Karpas-422 (cell line): ENCODE results near the gene NOTUM. TPM values are rescaled to one million over a fixed set of nuclear protein-coding genes. Genes with fewer than 3 reads are reported as not detected.

Experiments
- DNase-seq: peaks from one replicate; pipeline ENCODE4 v3.0.0-alpha.2; 2015
- H2AFZ ChIP-seq: fragments of 200-600 bp; sonication (generic); 2 replicates; pipeline ENCODE4 v1.6.1; 2014; ENCODE audit warnings: antibody characterized with exemption, low read length, mixed read lengths
- H3K27ac ChIP-seq: fragments of 200-600 bp; sonication (generic); 2 replicates; pipeline ENCODE4 v1.5.1; 2014; ENCODE audit warnings: mild to moderate bottlenecking, low read length, moderate library complexity
- H3K27me3 ChIP-seq: fragments of 200-600 bp; sonication (generic); 2 replicates; pipeline ENCODE4 v1.6.1; 2014; ENCODE audit warnings: low read length, mixed read lengths
- H3K36me3 ChIP-seq: fragments of 200-600 bp; sonication (generic); 2 replicates; pipeline ENCODE4 v1.6.1; 2014; ENCODE audit warnings: low read length, mixed read lengths; ENCODE audit not compliant: insufficient read depth
- H3K4me1 ChIP-seq: fragments of 200-600 bp; sonication (generic); 2 replicates; pipeline ENCODE4 v1.6.1; 2014; ENCODE audit warnings: mild to moderate bottlenecking, low read length, mixed read lengths
- H3K4me2 ChIP-seq: fragments of 200-600 bp; sonication (generic); 2 replicates; pipeline ENCODE4 v1.6.1; 2014; ENCODE audit warnings: low read length, low read depth, mild to moderate bottlenecking; ENCODE audit not compliant: poor library complexity, severe bottlenecking
- H3K4me3 ChIP-seq: fragments of 200-600 bp; sonication (generic); 2 replicates; pipeline ENCODE4 v1.5.1; 2014; ENCODE audit warnings: mild to moderate bottlenecking, antibody characterized with exemption, low read length, mixed read lengths
- H3K79me2 ChIP-seq: fragments of 200-600 bp; sonication (generic); 2 replicates; pipeline ENCODE4 v1.6.1; 2014; ENCODE audit warnings: mild to moderate bottlenecking, low read length, mixed read lengths
- H3K9ac ChIP-seq: fragments of 200-600 bp; sonication (generic); 2 replicates; pipeline ENCODE4 v1.6.0; 2014; ENCODE audit warnings: low read length
- H3K9me2 ChIP-seq: fragments of 200-600 bp; sonication (generic), shearing (Covaris generic); replicated peaks from 2 replicates; pipeline ENCODE4 v1.6.0; 2014; ENCODE audit warnings: mild to moderate bottlenecking, low read length, moderate library complexity; ENCODE audit not compliant: insufficient read depth
- H3K9me3 ChIP-seq: fragments of 300-700, 200-600 bp; sonication (generic); 2 replicates; pipeline ENCODE4 v1.6.1; 2014; ENCODE audit warnings: low read length, mixed read lengths
- H4K20me1 ChIP-seq: fragments of 200-600 bp; sonication (generic); 2 replicates; pipeline ENCODE4 v1.6.1; 2014; ENCODE audit warnings: mild to moderate bottlenecking, antibody characterized with exemption, low read length, low read depth; ENCODE audit not compliant: insufficient read depth
- total RNA-seq: library from RNA; depleted of rRNA; stranded (reverse); fragments of >200 nt; shearing (Covaris generic); gene quantifications from 2 replicates; pipeline ENCODE4 v1.2.3, GENCODE V29; 2014; ENCODE audit warnings: low replicate concordance

NOTUM gene
- total RNA-seq, 1 experiment from 2014 or later = not detected

DNA sequence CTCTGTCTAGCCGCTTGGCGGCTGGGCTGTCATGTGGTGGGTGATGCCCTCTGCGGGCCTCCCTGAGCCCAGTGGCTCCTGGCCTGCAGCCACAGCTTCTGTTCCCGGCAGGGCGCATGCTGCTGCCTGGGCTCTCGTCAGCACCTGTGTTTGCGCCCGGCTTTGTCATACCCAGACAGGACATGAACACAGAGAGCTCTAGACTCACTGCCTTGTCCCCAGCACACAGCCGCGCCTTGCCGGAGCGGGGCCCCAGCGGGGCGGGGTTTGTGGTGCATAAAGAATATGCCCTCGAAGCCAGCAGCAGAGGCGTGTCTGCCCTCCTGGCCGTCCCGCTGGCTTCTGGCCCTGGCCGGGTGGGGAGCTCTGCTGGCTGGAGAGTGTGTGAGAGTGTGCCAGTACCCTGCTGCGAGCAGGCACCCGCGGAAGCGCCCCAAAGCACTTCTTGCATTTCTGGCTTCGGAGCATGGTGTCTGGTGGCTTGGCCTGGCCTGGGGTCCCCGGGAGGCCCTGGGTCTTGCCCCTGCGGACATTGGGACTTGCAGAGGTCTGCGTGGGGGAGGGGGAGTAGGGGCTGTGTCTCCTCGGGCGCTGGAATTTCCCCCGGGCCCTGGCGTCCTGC is 30.8 kb upstream of the NOTUM start:
- Histone ChIP-seq H3K4me3 (no peak overlapping the region), H2AFZ (no peak overlapping the region), H3K9me2 (no peaks in the 10 kb centered on the region), H3K79me2 (no peaks in the 10 kb centered on the region), H3K4me2 (no peak overlapping the region), H4K20me1 (no peaks in the 10 kb centered on the region), H3K9me3 (no peaks in the 10 kb centered on the region), H3K9ac (no peak overlapping the region), H3K27me3 (no peaks in the 10 kb centered on the region), H3K36me3 (no peaks in the 10 kb centered on the region), H3K4me1 (no peaks in the 10 kb centered on the region), H3K27ac (no peak overlapping the region)
- no peak for DNase-seq

DNA sequence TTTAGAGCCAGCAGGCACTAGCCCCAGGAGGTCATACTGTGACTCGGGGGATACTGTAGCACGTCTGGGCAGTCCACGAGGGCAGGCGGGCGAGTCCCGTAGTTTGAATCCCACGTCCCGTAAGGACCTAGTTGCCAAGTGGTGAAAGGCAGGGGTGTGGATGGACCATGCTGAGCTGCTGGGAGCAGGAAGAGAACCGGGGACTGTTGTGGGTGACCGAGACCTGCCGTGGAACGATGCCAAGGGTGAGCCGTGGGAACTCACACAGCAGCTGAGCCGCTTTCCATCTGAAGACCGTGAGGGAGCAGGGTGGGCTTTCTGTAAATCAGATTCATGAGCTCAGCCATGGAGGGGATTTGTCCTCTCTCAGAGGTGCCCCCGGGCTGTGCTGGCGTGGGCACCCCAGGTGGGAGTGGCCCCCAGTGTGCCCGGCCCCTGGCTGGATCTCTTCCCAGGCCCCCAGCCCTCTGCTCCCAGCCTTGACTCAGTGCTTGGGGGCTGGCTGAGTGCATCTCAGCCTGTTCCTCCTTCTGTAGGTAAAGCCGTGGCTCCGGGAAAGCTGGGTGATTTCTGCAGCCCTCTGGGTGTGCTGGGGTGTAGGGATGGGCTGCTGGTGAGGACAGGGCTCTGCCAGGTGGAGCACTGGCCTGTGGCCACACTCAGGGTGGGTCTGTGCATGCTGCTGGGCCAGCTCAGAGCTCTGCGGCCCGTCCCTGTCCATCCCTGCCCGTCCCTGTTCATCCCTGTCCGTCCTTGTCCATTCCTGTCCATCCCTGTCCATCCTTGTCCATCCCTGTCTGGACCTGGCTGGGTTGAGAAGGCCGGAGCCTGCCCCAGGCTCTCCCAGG is 30.1 kb upstream of the NOTUM start:
- Histone ChIP-seq H3K9me3 (no peaks in the 10 kb centered on the region), H3K4me1 (no peaks in the 10 kb centered on the region), H3K79me2 (no peaks in the 10 kb centered on the region), H4K20me1 (no peaks in the 10 kb centered on the region), H3K9me2 (no peaks in the 10 kb centered on the region), H3K27me3 (no peaks in the 10 kb centered on the region), H3K36me3 (no peaks in the 10 kb centered on the region), H3K4me2 (no peak overlapping the region), H3K9ac (no peak overlapping the region), H3K27ac (no peak overlapping the region), H3K4me3 (no peak overlapping the region), H2AFZ (no peak overlapping the region)
- no peak for DNase-seq

GRCh38 chr17:81987161-81987770 is 26.3 kb upstream of the NOTUM start:
- H2AFZ ChIP-seq = no peak overlapping the region
- H3K27me3 ChIP-seq = no peaks in the 10 kb centered on the region
- no peaks in the 10 kb centered on the region for H3K4me1 ChIP-seq
- H3K9me2 ChIP-seq = no peaks in the 10 kb centered on the region
- H3K79me2 ChIP-seq = no peaks in the 10 kb centered on the region
- no peak overlapping the region for H3K4me3 ChIP-seq
- no peak overlapping the region for H3K9ac ChIP-seq
- no peaks in the 10 kb centered on the region for H3K9me3 ChIP-seq
- no peaks in the 10 kb centered on the region for H3K36me3 ChIP-seq
- no peak for DNase-seq
- no peaks in the 10 kb centered on the region for H4K20me1 ChIP-seq
- no peak overlapping the region for H3K4me2 ChIP-seq
- H3K27ac ChIP-seq = no peak overlapping the region

GRCh38 chr17:81986606-81987005 is 25.6 kb upstream of the NOTUM start:
- no peaks in the 10 kb centered on the region for H3K9me2 ChIP-seq
- no peaks in the 10 kb centered on the region for H3K27me3 ChIP-seq
- no peak overlapping the region for H3K4me3 ChIP-seq
- no peak overlapping the region for H3K9ac ChIP-seq
- H3K79me2 ChIP-seq = no peaks in the 10 kb centered on the region
- no peak overlapping the region for H3K4me2 ChIP-seq
- no peaks in the 10 kb centered on the region for H3K9me3 ChIP-seq
- no peak for DNase-seq
- no peaks in the 10 kb centered on the region for H3K4me1 ChIP-seq
- H2AFZ ChIP-seq = no peak overlapping the region
- no peaks in the 10 kb centered on the region for H4K20me1 ChIP-seq
- no peaks in the 10 kb centered on the region for H3K36me3 ChIP-seq
- no peak overlapping the region for H3K27ac ChIP-seq

DNA sequence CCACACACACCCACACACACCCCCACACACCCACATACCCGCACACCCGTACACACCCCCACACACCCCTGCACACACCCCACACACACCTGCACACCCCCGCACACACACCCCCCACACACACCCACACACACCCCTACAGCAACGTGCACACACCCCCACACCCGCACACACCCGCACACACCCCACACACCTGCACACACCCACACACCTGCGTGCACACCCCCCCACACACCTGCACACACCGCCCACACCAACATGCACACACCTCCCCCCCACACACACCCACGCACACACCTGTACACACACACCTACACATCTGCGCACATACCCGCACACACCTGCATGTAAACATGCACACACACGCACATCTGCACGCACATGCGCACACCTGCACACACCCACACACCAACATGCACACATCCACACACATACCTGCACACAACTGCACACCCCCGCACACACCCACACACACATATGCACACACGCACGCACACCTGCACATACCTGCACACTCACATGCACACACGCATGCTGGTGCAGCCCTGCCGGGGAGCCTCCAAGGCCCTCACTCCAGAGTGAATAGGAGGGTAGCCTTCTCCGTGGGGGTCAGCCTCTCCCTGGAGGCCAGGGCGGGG is 23.9 kb upstream of the NOTUM start:
- H3K4me3 ChIP-seq = no peak overlapping the region
- no peaks in the 10 kb centered on the region for H3K9me2 ChIP-seq
- no peak for DNase-seq
- H2AFZ ChIP-seq = no peak overlapping the region
- H3K79me2 ChIP-seq = no peaks in the 10 kb centered on the region
- no peaks in the 10 kb centered on the region for H3K36me3 ChIP-seq
- no peak overlapping the region for H3K4me2 ChIP-seq
- H3K27me3 ChIP-seq = no peaks in the 10 kb centered on the region
- no peak overlapping the region for H3K9ac ChIP-seq
- no peaks in the 10 kb centered on the region for H3K9me3 ChIP-seq
- H3K27ac ChIP-seq = no peak overlapping the region
- no peaks in the 10 kb centered on the region for H3K4me1 ChIP-seq
- H4K20me1 ChIP-seq = no peaks in the 10 kb centered on the region

DNA sequence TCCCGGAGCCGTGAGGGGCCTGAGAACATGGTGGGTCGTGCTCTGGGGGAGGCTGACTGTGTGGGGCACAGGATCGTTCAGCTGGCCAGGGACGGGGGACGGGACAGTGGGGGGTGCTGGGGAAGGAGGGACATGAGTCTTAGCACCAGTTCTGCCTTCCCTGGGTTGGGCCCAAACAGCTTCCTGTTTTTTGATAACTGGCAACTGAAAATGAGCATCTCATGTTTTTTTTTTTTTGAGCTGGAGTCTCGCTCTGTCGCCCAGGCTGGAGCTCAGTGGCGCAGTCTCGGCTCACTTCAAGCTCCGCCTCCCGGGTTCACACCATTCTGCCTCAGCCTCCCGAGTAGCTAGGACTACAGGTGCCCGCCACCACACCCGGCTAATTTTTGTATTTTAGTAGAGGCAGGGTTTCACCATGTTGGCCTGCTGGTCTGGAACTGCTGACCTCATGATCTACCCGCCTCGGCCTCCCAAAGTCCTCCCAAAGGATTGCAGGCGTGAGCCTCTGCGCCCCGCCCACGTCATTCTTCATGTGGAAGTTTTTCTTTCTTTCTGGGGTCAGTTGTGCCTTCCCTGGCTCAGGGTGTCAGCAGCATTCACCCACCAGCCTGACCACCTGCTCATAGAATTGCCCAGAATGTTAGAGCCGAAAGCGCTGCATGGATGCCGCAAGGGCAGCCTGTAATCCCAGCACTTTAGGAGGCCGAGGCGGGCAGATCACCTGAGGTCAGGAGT is 22.8 kb upstream of the NOTUM start:
- peaks cover 7% of the 10 kb centered on the region; the same call in 1 of the 2 replicates for H3K79me2 ChIP-seq
- H3K4me1 ChIP-seq = peaks cover 3% of the 10 kb centered on the region
- no peaks in the 10 kb centered on the region for H3K27me3 ChIP-seq
- DNase-seq = no peak
- no peak overlapping the region for H3K27ac ChIP-seq
- no peak overlapping the region for H2AFZ ChIP-seq
- H3K4me2 ChIP-seq = no peak overlapping the region
- no peak overlapping the region for H3K9ac ChIP-seq
- no peaks in the 10 kb centered on the region for H4K20me1 ChIP-seq
- H3K9me3 ChIP-seq = no peaks in the 10 kb centered on the region
- no peak overlapping the region for H3K4me3 ChIP-seq
- H3K36me3 ChIP-seq = no peaks in the 10 kb centered on the region
- H3K9me2 ChIP-seq = no peaks in the 10 kb centered on the region

DNA sequence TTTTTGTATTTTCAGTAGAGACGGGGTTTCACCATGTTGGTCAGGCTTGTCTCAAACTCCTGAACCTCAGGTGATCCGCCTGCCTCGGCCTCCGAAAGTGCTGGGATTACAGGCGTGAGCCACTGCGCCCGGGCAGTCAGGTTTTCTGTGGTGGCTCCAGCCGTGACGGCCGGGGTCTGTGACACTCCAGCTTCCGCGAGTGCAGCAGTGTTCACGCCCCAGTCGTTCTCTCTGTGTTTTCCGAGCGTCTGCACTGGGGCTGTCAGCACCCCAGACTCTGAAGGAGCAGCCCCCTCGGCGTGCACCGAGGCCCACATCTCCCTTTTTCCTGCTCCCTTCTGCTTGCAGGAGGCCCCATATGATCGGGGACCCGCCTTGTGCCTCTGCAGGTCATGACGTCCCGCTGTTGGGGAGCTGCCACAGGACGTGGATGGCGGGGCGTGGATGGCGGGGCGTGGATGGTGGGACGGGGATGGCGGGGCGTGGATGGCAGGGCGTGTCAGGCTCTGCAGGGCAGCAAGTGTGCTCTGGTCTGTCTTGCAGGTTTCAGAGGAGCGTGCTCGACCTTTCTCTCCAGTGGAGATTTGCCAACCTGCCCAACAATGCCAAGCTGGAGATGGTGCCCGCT is 22.1 kb upstream of the NOTUM start:
- no peak overlapping the region for H3K27ac ChIP-seq
- H3K9me2 ChIP-seq = no peaks in the 10 kb centered on the region
- H3K4me2 ChIP-seq = no peak overlapping the region

More for the DNA sequence above, 22.1 kb upstream of the NOTUM start:
- peaks cover 12% of the 10 kb centered on the region for H3K79me2 ChIP-seq
- H3K9me3 ChIP-seq = no peaks in the 10 kb centered on the region
- H3K9ac ChIP-seq = no peak overlapping the region
- H3K36me3 ChIP-seq = no peaks in the 10 kb centered on the region
- no peak for DNase-seq
- no peak overlapping the region for H3K4me3 ChIP-seq
- H4K20me1 ChIP-seq = no peaks in the 10 kb centered on the region
- H3K27me3 ChIP-seq = no peaks in the 10 kb centered on the region
- no peak overlapping the region for H2AFZ ChIP-seq
- H3K4me1 ChIP-seq = peaks cover 8% of the 10 kb centered on the region
